ENCODE data around the gene BCKDK.

DNA sequence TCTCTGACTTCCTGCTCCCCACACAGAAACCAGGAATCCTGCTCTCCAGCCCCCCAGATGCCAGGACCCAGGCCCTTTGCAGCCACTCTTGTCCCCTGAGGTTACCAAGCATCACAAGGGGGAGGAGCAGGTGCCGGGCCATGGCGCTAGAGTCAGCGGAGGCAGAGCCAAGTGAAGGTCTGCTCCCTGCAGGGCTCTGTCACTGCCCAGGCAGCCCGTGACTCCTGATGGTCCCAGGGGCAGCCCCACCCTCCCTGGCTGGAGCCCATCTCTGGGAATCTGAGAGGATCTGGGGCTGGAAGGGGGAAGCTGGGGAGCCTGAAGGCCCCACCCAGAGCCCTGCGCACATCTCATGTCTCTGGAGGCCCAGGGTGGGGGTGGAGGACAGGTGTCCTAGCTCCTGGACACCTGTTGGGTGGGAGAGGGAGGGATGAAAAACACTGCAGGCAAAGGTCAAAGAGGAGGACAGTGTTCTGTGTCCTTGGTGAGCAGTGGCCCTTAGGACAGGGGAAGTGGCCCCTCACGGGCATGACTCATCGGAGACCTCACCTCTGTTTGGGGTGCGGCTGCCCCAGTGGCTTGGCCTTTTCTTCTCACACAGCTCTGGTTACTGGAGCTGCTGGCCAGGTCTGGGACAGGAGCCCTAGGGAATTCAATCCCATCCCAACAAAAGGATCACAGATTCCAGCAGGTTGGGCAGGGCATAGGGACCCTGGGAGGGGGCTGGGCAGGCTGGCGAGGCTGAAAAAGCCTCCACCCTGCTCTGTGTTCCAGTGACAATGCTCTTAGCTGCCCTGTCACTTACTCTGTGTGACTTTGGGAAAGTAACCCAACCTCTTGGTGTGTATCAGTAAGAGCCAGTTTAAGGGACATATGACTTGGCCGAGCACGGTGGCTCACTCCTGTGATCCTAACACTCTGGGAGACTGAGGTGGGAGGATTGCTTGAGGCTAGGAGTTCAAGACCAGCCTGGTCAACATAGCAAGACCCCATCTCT lies 42.0 kb downstream of the BCKDK start, which contains the start of gene PRSS36:
- TF ChIP-seq, protein P1, sequence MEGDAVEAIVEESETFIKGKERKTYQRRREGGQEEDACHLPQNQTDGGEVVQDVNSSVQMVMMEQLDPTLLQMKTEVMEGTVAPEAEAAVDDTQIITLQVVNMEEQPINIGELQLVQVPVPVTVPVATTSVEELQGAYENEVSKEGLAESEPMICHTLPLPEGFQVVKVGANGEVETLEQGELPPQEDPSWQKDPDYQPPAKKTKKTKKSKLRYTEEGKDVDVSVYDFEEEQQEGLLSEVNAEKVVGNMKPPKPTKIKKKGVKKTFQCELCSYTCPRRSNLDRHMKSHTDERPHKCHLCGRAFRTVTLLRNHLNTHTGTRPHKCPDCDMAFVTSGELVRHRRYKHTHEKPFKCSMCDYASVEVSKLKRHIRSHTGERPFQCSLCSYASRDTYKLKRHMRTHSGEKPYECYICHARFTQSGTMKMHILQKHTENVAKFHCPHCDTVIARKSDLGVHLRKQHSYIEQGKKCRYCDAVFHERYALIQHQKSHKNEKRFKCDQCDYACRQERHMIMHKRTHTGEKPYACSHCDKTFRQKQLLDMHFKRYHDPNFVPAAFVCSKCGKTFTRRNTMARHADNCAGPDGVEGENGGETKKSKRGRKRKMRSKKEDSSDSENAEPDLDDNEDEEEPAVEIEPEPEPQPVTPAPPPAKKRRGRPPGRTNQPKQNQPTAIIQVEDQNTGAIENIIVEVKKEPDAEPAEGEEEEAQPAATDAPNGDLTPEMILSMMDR (conservative IDR thresholded peaks at IDR 0.05; ENCODE audit: low read length) = no peak
- TF ChIP-seq EZH2phosphoT487 (IDR thresholded peaks at IDR 0.05; ENCODE audit: borderline replicate concordance, low read depth, low read length) = no peak
